ENCODE data around the gene SMARCA2. TPM values are rescaled to one million over a fixed set of nuclear protein-coding genes. Genes with fewer than 3 reads are reported as not detected.

SMARCA2 gene
- total and polyA plus RNA-seq, 2 donors (not counting 1 experiment from before 2014, with no cell fraction given) = 75.3 to 250 TPM

DNA sequence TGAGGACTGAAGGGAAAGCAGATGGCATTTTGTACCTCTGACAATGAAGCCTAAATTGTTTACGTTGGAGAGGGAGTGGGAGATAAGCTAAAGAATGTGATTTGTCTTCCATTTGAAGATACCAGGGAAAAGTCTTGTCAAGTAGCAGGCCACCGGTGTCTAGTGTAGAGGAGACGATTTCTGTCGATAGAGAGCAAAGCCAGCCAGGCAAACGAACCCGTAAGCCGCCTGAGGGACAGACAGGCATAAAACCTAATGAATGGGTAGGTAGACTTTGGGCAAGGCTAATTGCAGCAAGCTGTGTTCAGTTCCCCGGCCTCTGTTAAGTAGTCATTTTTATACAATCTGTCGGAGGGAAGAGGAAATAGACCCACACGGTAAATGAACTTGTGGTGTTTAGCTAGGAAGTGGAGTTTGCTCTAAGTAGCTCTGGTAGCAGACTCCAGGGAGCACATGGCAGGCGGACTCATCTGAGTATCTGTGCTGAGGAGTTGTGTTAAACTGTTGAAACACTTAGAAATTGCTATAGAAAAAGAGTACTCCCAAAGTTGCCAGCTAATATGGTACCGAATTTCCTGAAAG is 28.8 kb downstream of the SMARCA2 start:
- H2AFZ ChIP-seq (ENCODE audit: insufficient read depth, low read depth, low read length, poor library complexity, severe bottlenecking) = peak overlapping the region; percentile 40
- H3K9me3 ChIP-seq (ENCODE audit: control extremely low read depth in 1 of 3, control insufficient read depth in 2 of 3, insufficient read depth in 1 of 3, low read length in 2 of 3) = peaks cover 0 to 4% (median 2%) of the 10 kb centered on the region in 3 donors
- H3K36me3 ChIP-seq (replicated peaks in 1 of 2; ENCODE audit: control extremely low read depth in 1 of 2, control insufficient read depth in 1 of 2, extremely low read depth in 1 of 2, insufficient read depth in 2 of 2, low read length in 1 of 2) = peaks cover 23 to 44% of the 10 kb centered on the region in 2 experiments
- 49% methylated on average over 12 of the region's 12 CpGs for WGBS (ENCODE audit: insufficient coverage)
- peaks cover 36% of the 10 kb centered on the region for H3K79me2 ChIP-seq (ENCODE audit: control insufficient read depth, insufficient read depth, low read length)
- POLR2A ChIA-PET = interaction anchor here (1.4 kb wide), 1 partner anchor 27 kb away, joined by 6 read pairs; no protein-coding TSS in a partner anchor
- TF ChIP-seq, protein P1, sequence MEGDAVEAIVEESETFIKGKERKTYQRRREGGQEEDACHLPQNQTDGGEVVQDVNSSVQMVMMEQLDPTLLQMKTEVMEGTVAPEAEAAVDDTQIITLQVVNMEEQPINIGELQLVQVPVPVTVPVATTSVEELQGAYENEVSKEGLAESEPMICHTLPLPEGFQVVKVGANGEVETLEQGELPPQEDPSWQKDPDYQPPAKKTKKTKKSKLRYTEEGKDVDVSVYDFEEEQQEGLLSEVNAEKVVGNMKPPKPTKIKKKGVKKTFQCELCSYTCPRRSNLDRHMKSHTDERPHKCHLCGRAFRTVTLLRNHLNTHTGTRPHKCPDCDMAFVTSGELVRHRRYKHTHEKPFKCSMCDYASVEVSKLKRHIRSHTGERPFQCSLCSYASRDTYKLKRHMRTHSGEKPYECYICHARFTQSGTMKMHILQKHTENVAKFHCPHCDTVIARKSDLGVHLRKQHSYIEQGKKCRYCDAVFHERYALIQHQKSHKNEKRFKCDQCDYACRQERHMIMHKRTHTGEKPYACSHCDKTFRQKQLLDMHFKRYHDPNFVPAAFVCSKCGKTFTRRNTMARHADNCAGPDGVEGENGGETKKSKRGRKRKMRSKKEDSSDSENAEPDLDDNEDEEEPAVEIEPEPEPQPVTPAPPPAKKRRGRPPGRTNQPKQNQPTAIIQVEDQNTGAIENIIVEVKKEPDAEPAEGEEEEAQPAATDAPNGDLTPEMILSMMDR (IDR thresholded peaks at IDR 0.05) = no peak
- TF ChIP-seq EZH2 (IDR thresholded peaks at IDR 0.05; ENCODE audit: borderline replicate concordance, insufficient read depth, low read depth, low read length, poor library complexity, severe bottlenecking) = no peak
- H3K27me3 ChIP-seq (replicated peaks in 1 of 4; ENCODE audit: control extremely low read depth in 1 of 4, control insufficient read depth in 3 of 4, insufficient read depth in 4 of 4, low read length in 3 of 4) = no peaks in the 10 kb centered on the region
- peak; percentile 48 for DNase-seq
- CTCF ChIA-PET = interaction anchor here (0.9 to 1.7 kb wide), 2 partner anchors 10 to 26 kb away, joined by 3 to 7 read pairs; no protein-coding TSS in a partner anchor
- H3K4me2 ChIP-seq (replicated peaks; ENCODE audit: low read depth, low read length, poor library complexity, severe bottlenecking) = peak overlapping the region; percentile 63
- H3K27ac ChIP-seq (ENCODE audit: low read length in 2 of 2) = peak overlapping the region; percentile 40 to 72
- H3K9ac ChIP-seq (ENCODE audit: low read length) = peak overlapping the region; percentile 2
- ATAC-seq (ENCODE audit: low read depth) = peak; percentile 66
- Mint-ChIP-seq H3K9me3 (ENCODE audit: insufficient read depth) (no peaks in the 10 kb centered on the region), H3K27me3 (no peaks in the 10 kb centered on the region), H3K4me1 (peaks cover 37% of the 10 kb centered on the region), H3K4me3 (peak overlapping the region; percentile 81), H3K27ac (peak overlapping the region; percentile 87)
- intact Hi-C loops (cut with micrococcal nuclease) = loop anchor here (1.0 to 2.0 kb wide), 2 partner anchors 9 to 19 kb away; no protein-coding TSS in a partner anchor
- peak overlapping the region in 3 of 5 experiments; percentile 4 to 30 (median 26) for H3K4me3 ChIP-seq (ENCODE audit: control extremely low read depth in 1 of 5, extremely low read depth in 1 of 5, insufficient read depth in 1 of 5, low read depth in 2 of 5, low read length in 4 of 5)
- H3K4me1 ChIP-seq (ENCODE audit: control insufficient read depth in 2 of 2, insufficient read depth in 2 of 2, low read length in 2 of 2) = peaks cover 22 to 30% of the 10 kb centered on the region in 2 donors
- no peaks in the 10 kb centered on the region for H4K20me1 ChIP-seq (ENCODE audit: control insufficient read depth, insufficient read depth, low read length, poor library complexity, severe bottlenecking)

- 98% methylated on average over 54 of the region's 54 CpGs for WGBS (ENCODE audit: insufficient coverage)
- Mint-ChIP-seq H3K27me3 (no peaks in the 10 kb centered on the region), H3K27ac (no peak overlapping the region), H3K4me1 (peaks cover 31% of the 10 kb centered on the region), H3K9me3 (ENCODE audit: insufficient read depth) (no peaks in the 10 kb centered on the region), H3K4me3 (no peak overlapping the region)
- Histone ChIP-seq H3K27me3 (replicated peaks in 1 of 4; ENCODE audit: control extremely low read depth in 1 of 4, control insufficient read depth in 3 of 4, insufficient read depth in 4 of 4, low read length in 3 of 4) (no peaks in the 10 kb centered on the region), H4K20me1 (ENCODE audit: control insufficient read depth, insufficient read depth, low read length, poor library complexity, severe bottlenecking) (no peaks in the 10 kb centered on the region), H3K36me3 (replicated peaks in 1 of 2; ENCODE audit: control extremely low read depth in 1 of 2, control insufficient read depth in 1 of 2, extremely low read depth in 1 of 2, insufficient read depth in 2 of 2, low read length in 1 of 2) (peaks cover 11 to 40% of the 10 kb centered on the region in 2 experiments), H2AFZ (ENCODE audit: insufficient read depth, low read depth, low read length, poor library complexity, severe bottlenecking) (no peak overlapping the region), H3K79me2 (ENCODE audit: control insufficient read depth, insufficient read depth, low read length) (peaks cover 45% of the 10 kb centered on the region), H3K9me3 (ENCODE audit: control extremely low read depth in 1 of 3, control insufficient read depth in 2 of 3, insufficient read depth in 1 of 3, low read length in 2 of 3) (peaks cover 0 to 4% (median 2%) of the 10 kb centered on the region in 3 donors), H3K27ac (ENCODE audit: low read length in 2 of 2) (no peak overlapping the region), H3K9ac (ENCODE audit: low read length) (no peak overlapping the region), H3K4me3 (ENCODE audit: control extremely low read depth in 1 of 5, extremely low read depth in 1 of 5, insufficient read depth in 1 of 5, low read depth in 2 of 5, low read length in 4 of 5) (no peak overlapping the region), H3K4me2 (replicated peaks; ENCODE audit: low read depth, low read length, poor library complexity, severe bottlenecking) (no peak overlapping the region), H3K4me1 (ENCODE audit: control insufficient read depth in 2 of 2, insufficient read depth in 2 of 2, low read length in 2 of 2) (peaks cover 22 to 27% of the 10 kb centered on the region in 2 donors)
- no peak for ATAC-seq (ENCODE audit: low read depth)
- intact Hi-C loops (cut with micrococcal nuclease) = no loop called here
- no peak for DNase-seq
- ChIA-PET POLR2A (no interaction called here), CTCF (no interaction called here)
- TF ChIP-seq, protein P1 (IDR thresholded peaks at IDR 0.05) = no peak
- no peak for TF ChIP-seq EZH2 (IDR thresholded peaks at IDR 0.05; ENCODE audit: borderline replicate concordance, insufficient read depth, low read depth, low read length, poor library complexity, severe bottlenecking)
These were observed 32.1 kb downstream of the SMARCA2 start for GRCh38 chr9:2047144-2047671.
